ENCODE results near the gene LRP1B.

LRP1B gene

DNA sequence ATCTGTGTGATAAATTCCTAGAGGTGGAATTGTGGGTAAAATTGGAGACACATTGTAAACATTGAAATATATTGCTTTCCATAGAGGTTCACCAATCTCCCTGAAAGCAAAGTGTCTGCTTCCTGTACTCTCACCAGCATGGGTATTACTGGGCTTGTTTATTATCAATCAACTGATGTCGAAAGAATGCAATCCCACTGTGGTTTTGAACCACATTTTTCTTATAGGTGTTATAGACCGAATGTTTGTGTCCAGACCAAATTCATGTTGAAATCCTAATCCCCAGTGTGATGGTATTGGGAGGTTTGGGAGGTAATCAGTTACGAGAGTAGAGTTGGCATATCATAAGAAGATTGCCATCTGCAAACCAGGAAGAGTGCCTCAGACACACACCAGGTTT, 1212.4 kb downstream of the LRP1B start:
- no peak for DNase-seq (ENCODE audit: low read depth in 2 of 2)

GRCh38 chr2:140916410-140916809, 1214.4 kb downstream of the LRP1B start:
- DNase-seq (ENCODE audit: low read depth in 2 of 2), result no peak

- DNase-seq (ENCODE audit: low read depth in 2 of 2), result no peak
Measured at GRCh38 chr2:140910683-140911082, 1220.1 kb downstream of the LRP1B start.

GRCh38 chr2:140905083-140905781, 1225.6 kb downstream of the LRP1B start:
- no peak for DNase-seq (ENCODE audit: low read depth in 2 of 2)

- no peak for DNase-seq (ENCODE audit: low read depth in 2 of 2)
Measured at GRCh38 chr2:140895378-140895777, 1235.4 kb downstream of the LRP1B start.

GRCh38 chr2:140893685-140894084, 1237.1 kb downstream of the LRP1B start:
- no peak for DNase-seq (ENCODE audit: low read depth in 2 of 2)

GRCh38 chr2:140892911-140893637, 1237.7 kb downstream of the LRP1B start:
- DNase-seq (ENCODE audit: low read depth in 2 of 2), result no peak

DNA sequence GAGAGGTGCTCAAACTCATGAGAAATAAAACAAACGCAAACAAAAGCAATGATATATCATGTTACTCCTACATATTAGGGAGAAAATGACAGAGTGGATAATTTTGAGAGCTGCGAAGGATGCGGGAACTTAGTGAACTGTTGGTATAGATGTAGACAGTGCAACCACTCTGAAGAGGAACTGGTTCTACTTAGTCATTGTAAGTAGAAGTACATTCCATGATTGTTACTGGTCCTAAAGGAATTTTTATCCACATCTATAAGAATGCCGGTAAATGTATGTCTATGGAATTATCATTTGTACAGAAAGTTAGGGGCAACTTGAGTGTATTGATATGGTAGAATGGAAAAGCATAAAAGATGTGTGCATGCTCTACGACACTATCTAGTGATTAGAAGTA, 1238.4 kb downstream of the LRP1B start:
- no peak for DNase-seq (ENCODE audit: low read depth in 2 of 2)

- no peak for DNase-seq (ENCODE audit: low read depth in 2 of 2)
Measured at GRCh38 chr2:140891614-140892212, 1239.1 kb downstream of the LRP1B start.

- no peak for DNase-seq (ENCODE audit: low read depth in 2 of 2)
Measured at GRCh38 chr2:140882671-140883620, 1247.9 kb downstream of the LRP1B start.

DNA sequence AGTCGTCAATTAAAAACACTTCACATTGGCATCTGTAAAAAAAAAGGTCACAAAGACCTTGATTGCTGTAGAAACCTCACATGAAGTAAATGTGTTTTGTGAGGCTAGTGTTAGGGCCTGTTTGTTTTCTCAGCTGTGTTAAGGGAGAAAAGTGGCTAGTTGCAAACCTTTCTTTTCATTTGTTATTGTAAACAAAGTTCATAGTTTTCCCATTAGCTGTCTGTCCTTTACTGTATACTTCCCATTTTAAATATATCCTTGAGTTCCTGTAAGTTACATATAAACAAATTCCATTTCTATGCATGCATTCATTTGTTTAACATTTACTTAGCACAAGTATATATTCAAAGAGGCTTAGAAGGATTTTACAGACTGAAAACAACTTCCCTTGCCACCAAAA, 1250.2 kb downstream of the LRP1B start:
- DNase-seq (ENCODE audit: low read depth in 2 of 2), result no peak

GRCh38 chr2:140876015-140876414, 1254.8 kb downstream of the LRP1B start:
- no peak for DNase-seq (ENCODE audit: low read depth in 2 of 2)

- no peak for DNase-seq (ENCODE audit: low read depth in 2 of 2)
Measured at GRCh38 chr2:140873915-140874531, 1256.8 kb downstream of the LRP1B start.

DNA sequence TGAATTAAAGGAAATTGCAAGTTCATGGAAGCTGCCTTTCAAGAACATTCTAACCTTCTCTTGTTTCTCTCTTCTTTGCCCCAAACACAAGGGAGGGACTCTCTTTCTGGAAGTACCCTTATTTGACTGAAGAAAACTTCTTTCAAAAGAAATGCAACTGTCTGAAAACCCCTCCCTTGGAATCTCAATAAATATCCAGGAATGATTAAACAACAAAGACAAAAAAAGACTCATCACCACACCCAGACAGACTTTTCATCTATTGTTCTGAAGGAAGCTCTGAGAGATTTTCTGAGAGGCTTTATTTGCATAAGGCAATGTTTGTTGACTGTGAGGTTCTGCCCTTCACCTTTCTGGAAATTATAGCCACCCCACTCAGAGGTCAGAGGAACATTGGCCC, 1260.9 kb downstream of the LRP1B start:
- no peak for DNase-seq (ENCODE audit: low read depth in 2 of 2)

- DNase-seq (ENCODE audit: low read depth in 2 of 2), result no peak
Measured at GRCh38 chr2:140869107-140869506, 1261.7 kb downstream of the LRP1B start.

DNA sequence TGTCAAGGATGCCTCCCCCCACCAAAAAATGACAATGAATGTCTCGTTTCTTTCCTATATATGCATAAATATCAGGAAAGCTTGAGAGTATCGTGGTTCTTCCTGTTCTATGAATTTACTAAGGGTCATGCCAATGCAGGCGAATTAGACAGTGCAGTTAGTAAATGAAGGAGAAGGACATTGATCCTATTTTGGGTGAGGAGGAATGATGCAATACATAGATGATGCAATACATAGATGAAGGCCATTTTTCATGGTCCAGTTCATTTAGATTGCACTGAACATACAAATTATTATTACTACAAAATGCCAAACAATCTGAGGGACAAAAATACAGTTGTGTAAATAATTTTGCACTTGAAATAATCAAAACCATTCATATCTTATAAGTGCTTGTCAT, 1265.0 kb downstream of the LRP1B start:
- no peak for DNase-seq (ENCODE audit: low read depth in 2 of 2)

DNA sequence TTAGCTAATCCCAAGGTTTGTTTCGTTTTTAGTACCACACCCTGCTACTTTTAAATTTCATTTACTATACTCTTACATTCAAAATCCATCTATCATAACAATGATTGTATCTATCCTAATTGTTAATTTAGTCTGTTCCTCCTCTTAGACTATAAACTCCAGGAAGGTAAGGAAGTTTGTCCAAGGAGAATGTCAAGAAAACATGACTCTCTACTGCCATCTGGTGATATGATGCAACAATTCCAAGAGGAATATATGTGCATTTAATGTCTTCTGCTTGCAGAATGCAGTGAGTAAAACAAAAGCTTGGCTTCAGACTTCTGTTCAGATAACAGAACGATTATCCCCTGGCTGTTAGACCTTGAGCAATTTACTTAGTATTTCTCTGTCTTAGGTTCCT, 1267.1 kb downstream of the LRP1B start:
- DNase-seq (ENCODE audit: low read depth in 2 of 2), result no peak

DNA sequence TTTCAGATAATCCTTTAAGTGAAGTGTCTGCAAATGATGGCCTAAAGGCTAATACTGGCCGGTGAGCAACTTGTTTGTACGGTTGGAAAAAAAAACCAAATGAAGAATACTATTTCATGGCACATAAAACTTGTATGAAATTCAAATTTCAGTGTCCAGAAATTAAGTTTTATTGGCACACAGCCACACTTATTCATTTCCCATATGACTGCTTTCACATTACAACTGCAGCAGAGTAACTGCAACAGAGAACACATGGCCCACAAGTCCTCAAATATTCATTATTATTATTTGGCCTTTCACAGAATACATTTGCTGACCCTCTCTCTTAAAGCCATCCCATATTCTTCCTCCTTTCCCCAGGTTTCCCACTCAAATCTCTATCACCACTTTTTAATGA, 1268.6 kb downstream of the LRP1B start:
- no peak for DNase-seq (ENCODE audit: low read depth in 2 of 2)

GRCh38 chr2:140861666-140862065, 1269.2 kb downstream of the LRP1B start:
- no peak for DNase-seq (ENCODE audit: low read depth in 2 of 2)

- no peak for DNase-seq (ENCODE audit: low read depth in 2 of 2)
Measured at GRCh38 chr2:140855471-140855870, 1275.3 kb downstream of the LRP1B start.

GRCh38 chr2:140851258-140851981, 1279.4 kb downstream of the LRP1B start:
- no peak for DNase-seq (ENCODE audit: low read depth in 2 of 2)

Measured in stimulated activated CD8-positive, alpha-beta memory T cell treated with anti-CD3 and anti-CD28 coated beads, Interleukin-7, amount 100 ng/mL, for 4 hours (primary cell).